ENCODE results near the gene AK9. TPM values are rescaled to one million over a fixed set of nuclear protein-coding genes. Genes with fewer than 3 reads are reported as not detected.

The AK9 gene
- total and polyA plus RNA-seq, 10 of the 15 experiments (the other 5 are each of a cell fraction or from before 2014, with no cell fraction given) = 2.1 to 7.4 (median 4.2) TPM

- peak; percentile 66 for TF ChIP-seq EED (IDR thresholded peaks at IDR 0.05; ENCODE audit: low read depth)
- TF ChIP-seq CEBPZ (IDR thresholded peaks at IDR 0.05; ENCODE audit: low read depth, low read length) = no peak
- no peak for TF ChIP-seq ZZZ3 (IDR thresholded peaks at IDR 0.05; ENCODE audit: control insufficient read depth, insufficient read length, low read depth)
- TF ChIP-seq, protein P1, sequence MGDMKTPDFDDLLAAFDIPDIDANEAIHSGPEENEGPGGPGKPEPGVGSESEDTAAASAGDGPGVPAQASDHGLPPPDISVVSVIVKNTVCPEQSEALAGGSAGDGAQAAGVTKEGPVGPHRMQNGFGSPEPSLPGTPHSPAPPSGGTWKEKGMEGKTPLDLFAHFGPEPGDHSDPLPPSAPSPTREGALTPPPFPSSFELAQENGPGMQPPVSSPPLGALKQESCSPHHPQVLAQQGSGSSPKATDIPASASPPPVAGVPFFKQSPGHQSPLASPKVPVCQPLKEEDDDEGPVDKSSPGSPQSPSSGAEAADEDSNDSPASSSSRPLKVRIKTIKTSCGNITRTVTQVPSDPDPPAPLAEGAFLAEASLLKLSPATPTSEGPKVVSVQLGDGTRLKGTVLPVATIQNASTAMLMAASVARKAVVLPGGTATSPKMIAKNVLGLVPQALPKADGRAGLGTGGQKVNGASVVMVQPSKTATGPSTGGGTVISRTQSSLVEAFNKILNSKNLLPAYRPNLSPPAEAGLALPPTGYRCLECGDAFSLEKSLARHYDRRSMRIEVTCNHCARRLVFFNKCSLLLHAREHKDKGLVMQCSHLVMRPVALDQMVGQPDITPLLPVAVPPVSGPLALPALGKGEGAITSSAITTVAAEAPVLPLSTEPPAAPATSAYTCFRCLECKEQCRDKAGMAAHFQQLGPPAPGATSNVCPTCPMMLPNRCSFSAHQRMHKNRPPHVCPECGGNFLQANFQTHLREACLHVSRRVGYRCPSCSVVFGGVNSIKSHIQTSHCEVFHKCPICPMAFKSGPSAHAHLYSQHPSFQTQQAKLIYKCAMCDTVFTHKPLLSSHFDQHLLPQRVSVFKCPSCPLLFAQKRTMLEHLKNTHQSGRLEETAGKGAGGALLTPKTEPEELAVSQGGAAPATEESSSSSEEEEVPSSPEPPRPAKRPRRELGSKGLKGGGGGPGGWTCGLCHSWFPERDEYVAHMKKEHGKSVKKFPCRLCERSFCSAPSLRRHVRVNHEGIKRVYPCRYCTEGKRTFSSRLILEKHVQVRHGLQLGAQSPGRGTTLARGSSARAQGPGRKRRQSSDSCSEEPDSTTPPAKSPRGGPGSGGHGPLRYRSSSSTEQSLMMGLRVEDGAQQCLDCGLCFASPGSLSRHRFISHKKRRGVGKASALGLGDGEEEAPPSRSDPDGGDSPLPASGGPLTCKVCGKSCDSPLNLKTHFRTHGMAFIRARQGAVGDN (IDR thresholded peaks at IDR 0.05) = no peak
- TF ChIP-seq NR2C2 (IDR thresholded peaks at IDR 0.05; ENCODE audit: borderline replicate concordance, control insufficient read depth, insufficient read length, low read depth) = no peak
- TF ChIP-seq BMI1 (IDR thresholded peaks at IDR 0.05; ENCODE audit: borderline replicate concordance) = no peak
- TF ChIP-seq STAT1 (conservative IDR thresholded peaks at IDR 0.05) = no peak
- TF ChIP-seq KAT2A (conservative IDR thresholded peaks at IDR 0.05; ENCODE audit: control insufficient read depth, low read depth, low read length) = no peak
- no peak for TF ChIP-seq NFYA (IDR thresholded peaks at IDR 0.05; ENCODE audit: borderline replicate concordance, low read depth, low read length)
- 0 out of 4 replicates have a peak, but pooled peaks of 1 of the 2 experiments have one; percentile 20 for TF ChIP-seq EP300 (IDR thresholded peaks at IDR 0.05; ENCODE audit: borderline replicate concordance in 1 of 2, control insufficient read depth in 1 of 2, low read depth in 2 of 2, low read length in 2 of 2)
- peak; percentile 63 for TF ChIP-seq IKZF1 (conservative IDR thresholded peaks at IDR 0.05)
- no peak for TF ChIP-seq CBX3 (IDR thresholded peaks at IDR 0.05; ENCODE audit: borderline replicate concordance, low read depth)
- no peak for TF ChIP-seq ZNF384 (IDR thresholded peaks at IDR 0.05; ENCODE audit: borderline replicate concordance, low read depth, low read length)
- no peak for TF ChIP-seq FOXM1 (IDR thresholded peaks at IDR 0.05; ENCODE audit: low read depth, low read length)
- TF ChIP-seq, protein P2, sequence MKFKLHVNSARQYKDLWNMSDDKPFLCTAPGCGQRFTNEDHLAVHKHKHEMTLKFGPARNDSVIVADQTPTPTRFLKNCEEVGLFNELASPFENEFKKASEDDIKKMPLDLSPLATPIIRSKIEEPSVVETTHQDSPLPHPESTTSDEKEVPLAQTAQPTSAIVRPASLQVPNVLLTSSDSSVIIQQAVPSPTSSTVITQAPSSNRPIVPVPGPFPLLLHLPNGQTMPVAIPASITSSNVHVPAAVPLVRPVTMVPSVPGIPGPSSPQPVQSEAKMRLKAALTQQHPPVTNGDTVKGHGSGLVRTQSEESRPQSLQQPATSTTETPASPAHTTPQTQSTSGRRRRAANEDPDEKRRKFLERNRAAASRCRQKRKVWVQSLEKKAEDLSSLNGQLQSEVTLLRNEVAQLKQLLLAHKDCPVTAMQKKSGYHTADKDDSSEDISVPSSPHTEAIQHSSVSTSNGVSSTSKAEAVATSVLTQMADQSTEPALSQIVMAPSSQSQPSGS (IDR thresholded peaks at IDR 0.05; ENCODE audit: low read length) = no peak
- TF ChIP-seq EZH2 (IDR thresholded peaks at IDR 0.05; ENCODE audit: borderline replicate concordance, control insufficient read depth, low read depth, low read length) = no peak
- TF ChIP-seq, protein P3, sequence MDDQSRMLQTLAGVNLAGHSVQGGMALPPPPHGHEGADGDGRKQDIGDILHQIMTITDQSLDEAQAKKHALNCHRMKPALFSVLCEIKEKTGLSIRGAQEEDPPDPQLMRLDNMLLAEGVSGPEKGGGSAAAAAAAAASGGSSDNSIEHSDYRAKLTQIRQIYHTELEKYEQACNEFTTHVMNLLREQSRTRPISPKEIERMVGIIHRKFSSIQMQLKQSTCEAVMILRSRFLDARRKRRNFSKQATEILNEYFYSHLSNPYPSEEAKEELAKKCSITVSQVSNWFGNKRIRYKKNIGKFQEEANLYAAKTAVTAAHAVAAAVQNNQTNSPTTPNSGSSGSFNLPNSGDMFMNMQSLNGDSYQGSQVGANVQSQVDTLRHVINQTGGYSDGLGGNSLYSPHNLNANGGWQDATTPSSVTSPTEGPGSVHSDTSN (IDR thresholded peaks at IDR 0.05; ENCODE audit: insufficient replicate concordance, low read depth, low read length) = no peak
Measured at GRCh38 chr6:109455437-109456110, 235.4 kb downstream of the AK9 start, which contains the start of gene MICAL1 (continued).

All from GM12878 (cell line).